ENCODE results near the gene ANKRD12. TPM values are rescaled to one million over a fixed set of nuclear protein-coding genes. Genes with fewer than 3 reads are reported as not detected.

Gene ANKRD12
- total RNA-seq, 1 experiment from 2014 or later: 23.5 TPM

DNA sequence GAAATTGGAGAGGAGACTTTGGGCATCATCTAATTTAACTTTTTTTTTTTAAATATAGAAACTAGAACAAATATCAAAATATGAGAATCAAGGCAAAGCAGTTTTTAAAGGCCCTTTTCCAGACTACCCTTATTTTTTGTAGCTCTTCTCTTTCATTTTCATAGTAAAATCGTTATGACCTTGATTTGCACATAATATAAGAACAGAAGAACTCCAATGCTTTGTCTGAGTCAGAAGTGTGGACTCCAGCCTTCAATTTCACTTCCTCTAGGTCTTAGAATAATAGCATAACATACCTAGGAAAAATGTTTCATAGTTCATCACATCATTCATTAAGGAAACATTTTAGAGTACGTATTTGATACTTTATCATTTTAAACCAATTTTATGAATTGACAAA, 74.4 kb downstream of the ANKRD12 start (continued):
- TF ChIP-seq, protein P1, sequence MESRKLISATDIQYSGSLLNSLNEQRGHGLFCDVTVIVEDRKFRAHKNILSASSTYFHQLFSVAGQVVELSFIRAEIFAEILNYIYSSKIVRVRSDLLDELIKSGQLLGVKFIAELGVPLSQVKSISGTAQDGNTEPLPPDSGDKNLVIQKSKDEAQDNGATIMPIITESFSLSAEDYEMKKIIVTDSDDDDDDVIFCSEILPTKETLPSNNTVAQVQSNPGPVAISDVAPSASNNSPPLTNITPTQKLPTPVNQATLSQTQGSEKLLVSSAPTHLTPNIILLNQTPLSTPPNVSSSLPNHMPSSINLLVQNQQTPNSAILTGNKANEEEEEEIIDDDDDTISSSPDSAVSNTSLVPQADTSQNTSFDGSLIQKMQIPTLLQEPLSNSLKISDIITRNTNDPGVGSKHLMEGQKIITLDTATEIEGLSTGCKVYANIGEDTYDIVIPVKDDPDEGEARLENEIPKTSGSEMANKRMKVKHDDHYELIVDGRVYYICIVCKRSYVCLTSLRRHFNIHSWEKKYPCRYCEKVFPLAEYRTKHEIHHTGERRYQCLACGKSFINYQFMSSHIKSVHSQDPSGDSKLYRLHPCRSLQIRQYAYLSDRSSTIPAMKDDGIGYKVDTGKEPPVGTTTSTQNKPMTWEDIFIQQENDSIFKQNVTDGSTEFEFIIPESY (IDR thresholded peaks at IDR 0.05; ENCODE audit: extremely low read depth, insufficient replicate concordance, low read length): no peak
- no peak for TF ChIP-seq JUND (IDR thresholded peaks at IDR 0.05)

- ChIA-PET RAD21 (ENCODE audit: low non-redundant PET in 1 of 2, low total read pairs in 2 of 2, uncharacterized antibody in 2 of 2, unreplicated experiment in 2 of 2) (no interaction called here), POLR2A (no interaction called here), CTCF (no interaction called here)
- Histone ChIP-seq H4K20me1 (ENCODE audit: insufficient read depth) (0 out of 2 replicates have a peak, but pooled peaks cover 6% of the 10 kb centered on the region), H3K4me1 (ENCODE audit: control insufficient read depth in 1 of 2, insufficient read depth in 2 of 2, low read length in 2 of 2) (no peaks in the 10 kb centered on the region), H3K36me3 (ENCODE audit: control insufficient read depth in 1 of 2, insufficient read depth in 2 of 2, low read length in 2 of 2) (peaks cover 4 to 7% of the 10 kb centered on the region in 2 experiments; a peak in 2 of 4 replicates), H3K79me2 (ENCODE audit: insufficient read depth, low read length) (no peaks in the 10 kb centered on the region), H3K4me3 (replicated peaks in 1 of 2; ENCODE audit: low read depth in 1 of 2, low read length in 2 of 2) (no peak overlapping the region), H3K9me3 (ENCODE audit: control insufficient read depth in 1 of 2, insufficient read depth in 1 of 2, low read depth in 1 of 2, low read length in 2 of 2) (no peaks in the 10 kb centered on the region), H2AFZ (ENCODE audit: low read depth, low read length, poor library complexity, severe bottlenecking) (no peak overlapping the region), H3K9ac (ENCODE audit: low read length) (no peak overlapping the region), H3K4me2 (ENCODE audit: low read length) (no peak overlapping the region), H3K27me3 (ENCODE audit: insufficient read depth, low read length) (no peaks in the 10 kb centered on the region), H3K27ac (ENCODE audit: low read depth, low read length) (no peak overlapping the region), H3K9me2 (ENCODE audit: insufficient read depth) (no peaks in the 10 kb centered on the region)
- DNase-seq (ENCODE audit: low read depth, low spot score): no peak
- intact Hi-C loops (cut with micrococcal nuclease): no loop called here
- no peak for ATAC-seq
- BruUV-seq (replicated peaks): no TSS peak
- TF ChIP-seq, protein P2, sequence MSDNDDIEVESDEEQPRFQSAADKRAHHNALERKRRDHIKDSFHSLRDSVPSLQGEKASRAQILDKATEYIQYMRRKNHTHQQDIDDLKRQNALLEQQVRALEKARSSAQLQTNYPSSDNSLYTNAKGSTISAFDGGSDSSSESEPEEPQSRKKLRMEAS (IDR thresholded peaks at IDR 0.05): no peak
- TF ChIP-seq EZH2 (IDR thresholded peaks at IDR 0.05) (no peak), ZFX (IDR thresholded peaks at IDR 0.05) (no peak), YY1 (IDR thresholded peaks at IDR 0.05; ENCODE audit: extremely low read depth, insufficient replicate concordance, low read depth, low read length) (no peak), RAD21 (IDR thresholded peaks at IDR 0.05; ENCODE audit: low read depth) (no peak), TCF7L2 (IDR thresholded peaks at IDR 0.05; ENCODE audit: borderline replicate concordance, extremely low read depth, insufficient read depth, insufficient read length) (no peak), CBX3 (IDR thresholded peaks at IDR 0.05; ENCODE audit: low read depth) (no peak)
- TF ChIP-seq, protein P3, sequence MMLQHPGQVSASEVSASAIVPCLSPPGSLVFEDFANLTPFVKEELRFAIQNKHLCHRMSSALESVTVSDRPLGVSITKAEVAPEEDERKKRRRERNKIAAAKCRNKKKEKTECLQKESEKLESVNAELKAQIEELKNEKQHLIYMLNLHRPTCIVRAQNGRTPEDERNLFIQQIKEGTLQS (IDR thresholded peaks at IDR 0.05): no peak
- TF ChIP-seq, protein P4, sequence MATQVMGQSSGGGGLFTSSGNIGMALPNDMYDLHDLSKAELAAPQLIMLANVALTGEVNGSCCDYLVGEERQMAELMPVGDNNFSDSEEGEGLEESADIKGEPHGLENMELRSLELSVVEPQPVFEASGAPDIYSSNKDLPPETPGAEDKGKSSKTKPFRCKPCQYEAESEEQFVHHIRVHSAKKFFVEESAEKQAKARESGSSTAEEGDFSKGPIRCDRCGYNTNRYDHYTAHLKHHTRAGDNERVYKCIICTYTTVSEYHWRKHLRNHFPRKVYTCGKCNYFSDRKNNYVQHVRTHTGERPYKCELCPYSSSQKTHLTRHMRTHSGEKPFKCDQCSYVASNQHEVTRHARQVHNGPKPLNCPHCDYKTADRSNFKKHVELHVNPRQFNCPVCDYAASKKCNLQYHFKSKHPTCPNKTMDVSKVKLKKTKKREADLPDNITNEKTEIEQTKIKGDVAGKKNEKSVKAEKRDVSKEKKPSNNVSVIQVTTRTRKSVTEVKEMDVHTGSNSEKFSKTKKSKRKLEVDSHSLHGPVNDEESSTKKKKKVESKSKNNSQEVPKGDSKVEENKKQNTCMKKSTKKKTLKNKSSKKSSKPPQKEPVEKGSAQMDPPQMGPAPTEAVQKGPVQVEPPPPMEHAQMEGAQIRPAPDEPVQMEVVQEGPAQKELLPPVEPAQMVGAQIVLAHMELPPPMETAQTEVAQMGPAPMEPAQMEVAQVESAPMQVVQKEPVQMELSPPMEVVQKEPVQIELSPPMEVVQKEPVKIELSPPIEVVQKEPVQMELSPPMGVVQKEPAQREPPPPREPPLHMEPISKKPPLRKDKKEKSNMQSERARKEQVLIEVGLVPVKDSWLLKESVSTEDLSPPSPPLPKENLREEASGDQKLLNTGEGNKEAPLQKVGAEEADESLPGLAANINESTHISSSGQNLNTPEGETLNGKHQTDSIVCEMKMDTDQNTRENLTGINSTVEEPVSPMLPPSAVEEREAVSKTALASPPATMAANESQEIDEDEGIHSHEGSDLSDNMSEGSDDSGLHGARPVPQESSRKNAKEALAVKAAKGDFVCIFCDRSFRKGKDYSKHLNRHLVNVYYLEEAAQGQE (IDR thresholded peaks at IDR 0.05; ENCODE audit: low read depth): no peak
Observed at GRCh38 chr18:9211955-9212354, 75.4 kb downstream of the ANKRD12 start.
